ENCODE measurements around the gene SPTY2D1.

SPTY2D1 gene

GRCh38 chr11:18641677-18642076, 7.5 kb upstream of the SPTY2D1 start:
- FAIRE-seq = no peak
- no peak for TF ChIP-seq CTCF (IDR thresholded peaks at IDR 0.05; ENCODE audit: insufficient read depth, missing control alignments)
- DNase-seq (ENCODE audit: insufficient read length, low spot score) = no peak

- DNase-seq (ENCODE audit: insufficient read length, low spot score) = no peak
- TF ChIP-seq CTCF (IDR thresholded peaks at IDR 0.05; ENCODE audit: insufficient read depth, missing control alignments) = no peak
- FAIRE-seq = no peak
These were observed 644 bp downstream of the SPTY2D1 start for GRCh38 chr11:18633256-18634139.

DNA sequence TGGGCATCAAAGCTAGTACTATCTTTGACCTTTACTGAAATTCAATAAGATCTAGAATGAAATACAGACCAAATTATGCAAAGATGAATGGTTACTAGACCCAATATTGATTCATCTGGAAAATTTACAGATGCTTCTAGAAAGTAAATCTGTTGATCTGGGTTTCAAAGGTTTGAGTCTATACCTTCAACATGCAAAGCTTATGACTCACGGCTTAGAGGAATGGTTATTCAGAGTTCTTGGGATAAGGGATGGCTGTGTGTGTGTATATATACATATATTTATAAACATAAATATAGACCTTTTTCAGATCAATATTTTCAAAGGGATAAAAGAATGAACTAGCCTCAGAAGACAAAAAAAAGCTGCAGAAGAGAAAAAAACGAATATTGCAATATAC, 1.3 kb downstream of the SPTY2D1 start:
- no peak for TF ChIP-seq CTCF (IDR thresholded peaks at IDR 0.05; ENCODE audit: insufficient read depth, missing control alignments)
- no peak for FAIRE-seq
- no peak for DNase-seq (ENCODE audit: insufficient read length, low spot score)

GRCh38 chr11:18624161-18624560, 10.0 kb downstream of the SPTY2D1 start:
- DNase-seq (ENCODE audit: insufficient read length, low spot score) (no peak), FAIRE-seq (no peak)
- TF ChIP-seq CTCF (IDR thresholded peaks at IDR 0.05; ENCODE audit: insufficient read depth, missing control alignments) = no peak

DNA sequence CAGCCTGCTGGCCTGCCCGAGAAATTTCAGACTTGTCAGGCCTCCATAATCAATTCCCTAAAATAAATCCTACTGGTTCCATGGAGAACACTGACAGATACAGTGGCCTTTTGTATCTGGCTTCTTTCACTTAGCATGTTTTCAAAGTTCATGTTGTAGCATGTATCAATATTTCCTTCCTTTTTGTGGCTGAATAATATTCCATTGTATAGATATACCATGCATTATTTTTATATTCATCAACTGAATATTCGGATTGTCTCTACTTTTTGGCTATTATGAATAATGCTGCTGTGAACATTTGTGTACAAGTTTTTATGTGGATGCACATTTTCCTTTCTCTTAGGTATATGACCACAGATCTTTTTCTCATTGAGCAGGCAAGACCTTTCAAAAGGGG, 10.4 kb downstream of the SPTY2D1 start:
- DNase-seq (ENCODE audit: insufficient read length, low spot score) = no peak
- FAIRE-seq = no peak
- TF ChIP-seq CTCF (IDR thresholded peaks at IDR 0.05; ENCODE audit: insufficient read depth, missing control alignments) = no peak

- FAIRE-seq = no peak
- no peak for TF ChIP-seq CTCF (IDR thresholded peaks at IDR 0.05; ENCODE audit: insufficient read depth, missing control alignments)
- DNase-seq (ENCODE audit: insufficient read length, low spot score) = no peak
These were observed 15.7 kb downstream of the SPTY2D1 start for GRCh38 chr11:18618342-18619025.

Measured in D721Med (cell line).